DLD1 (cell line): Measurements from ENCODE around the gene ERH.

Experiments used
- in situ Hi-C: cut with HindIII; loops from 2 replicates; pipeline ENCODE4 v1.10.0; 2017; ENCODE audit warnings: low sequenced_read_pairs

Gene ERH

DNA sequence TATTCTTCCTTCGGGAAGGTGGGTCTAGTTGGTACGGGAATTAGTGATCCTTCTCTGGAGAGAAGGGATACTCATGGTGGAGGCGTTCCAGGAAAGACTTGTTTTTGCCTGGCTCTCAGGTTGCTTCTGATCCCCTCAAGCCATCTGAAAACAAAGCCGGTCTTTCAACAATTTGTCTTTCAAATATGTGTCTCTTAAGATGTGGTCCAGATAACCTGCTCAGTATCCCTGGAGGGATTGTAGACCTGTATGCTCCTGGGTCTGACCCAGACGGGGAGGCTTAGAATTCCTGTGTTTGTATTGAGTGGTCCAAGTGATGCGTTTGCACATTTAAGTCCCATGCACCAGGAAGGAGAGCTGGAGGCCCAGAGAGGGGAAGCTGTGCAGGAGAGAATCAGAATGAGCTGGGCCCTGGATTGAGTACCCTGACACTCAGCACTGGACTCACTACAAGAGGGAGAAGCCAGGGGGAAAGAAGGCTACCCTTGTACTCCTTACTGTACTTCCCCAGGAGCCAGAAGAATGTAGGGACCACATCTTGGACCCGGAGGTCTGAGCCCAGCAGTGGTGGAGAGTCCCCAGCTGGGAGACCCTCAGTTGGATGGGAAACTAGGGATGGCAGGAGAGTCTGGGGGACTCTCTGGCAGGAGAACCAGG, 40.4 kb downstream of the ERH start:
- in situ Hi-C loops = no loop called here

DNA sequence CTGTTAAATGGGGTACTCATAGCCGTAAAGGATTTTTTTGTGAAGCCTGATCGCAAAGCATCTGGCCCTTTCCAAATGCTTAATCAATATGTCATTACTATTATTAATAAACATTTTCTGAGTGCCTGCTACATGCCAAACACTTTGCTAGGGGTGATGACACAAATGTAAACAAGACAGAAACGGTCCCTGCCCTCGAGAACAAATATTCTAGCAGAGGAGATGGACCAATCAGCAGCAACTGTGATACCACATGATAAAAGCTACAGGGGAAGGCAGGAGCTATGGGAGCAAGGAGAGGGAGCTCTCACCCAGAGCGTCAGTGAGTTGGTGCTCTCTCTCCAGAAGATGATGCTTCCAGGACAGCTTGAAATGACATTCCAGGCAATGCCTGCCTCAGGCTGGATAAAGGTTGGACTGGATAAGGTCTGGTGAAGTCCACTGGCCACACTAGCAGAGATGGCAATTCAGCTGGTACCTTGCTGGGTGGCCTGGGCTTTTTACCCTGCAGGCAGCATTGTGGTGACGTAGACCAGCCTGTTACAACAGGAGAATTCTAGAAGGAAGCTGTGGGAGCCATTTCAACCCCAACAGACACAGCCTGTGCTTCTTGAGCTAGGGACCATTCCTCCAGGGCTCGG, 41.1 kb downstream of the ERH start:
- in situ Hi-C loops = no loop called here

DNA sequence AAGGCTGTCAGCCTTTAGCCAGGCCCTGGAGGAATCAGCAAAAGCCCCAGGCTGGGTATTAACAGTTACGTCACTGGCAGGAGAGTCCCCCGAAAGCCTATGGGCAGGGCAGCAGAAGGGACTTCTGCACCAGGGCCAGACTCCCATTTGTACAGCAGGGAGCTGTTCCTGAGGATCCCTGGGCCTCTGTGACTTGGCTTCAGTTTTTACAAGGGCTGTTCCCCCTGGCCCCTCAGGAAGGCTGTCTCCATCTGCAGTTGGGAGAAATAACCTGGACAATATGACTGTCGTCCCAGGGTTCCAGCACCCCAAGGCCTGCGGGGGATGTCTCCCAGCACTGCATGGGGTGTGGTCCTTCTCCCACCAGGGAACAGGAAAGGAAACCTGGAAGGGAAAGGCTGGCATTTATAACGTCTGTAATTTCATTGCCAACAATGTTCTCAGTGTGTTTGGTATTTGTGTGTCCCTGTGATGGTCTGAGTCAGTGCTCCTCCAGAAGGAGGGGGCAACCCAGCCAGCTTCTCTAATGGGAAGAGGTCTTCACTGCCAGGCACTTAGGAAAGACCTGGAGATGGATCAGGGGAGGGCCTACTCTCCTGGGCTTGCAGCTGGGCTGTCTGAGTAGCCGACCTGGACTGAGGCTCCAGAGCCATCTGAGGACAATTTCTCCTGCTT, 42.4 kb downstream of the ERH start:
- in situ Hi-C loops = no loop called here

DNA sequence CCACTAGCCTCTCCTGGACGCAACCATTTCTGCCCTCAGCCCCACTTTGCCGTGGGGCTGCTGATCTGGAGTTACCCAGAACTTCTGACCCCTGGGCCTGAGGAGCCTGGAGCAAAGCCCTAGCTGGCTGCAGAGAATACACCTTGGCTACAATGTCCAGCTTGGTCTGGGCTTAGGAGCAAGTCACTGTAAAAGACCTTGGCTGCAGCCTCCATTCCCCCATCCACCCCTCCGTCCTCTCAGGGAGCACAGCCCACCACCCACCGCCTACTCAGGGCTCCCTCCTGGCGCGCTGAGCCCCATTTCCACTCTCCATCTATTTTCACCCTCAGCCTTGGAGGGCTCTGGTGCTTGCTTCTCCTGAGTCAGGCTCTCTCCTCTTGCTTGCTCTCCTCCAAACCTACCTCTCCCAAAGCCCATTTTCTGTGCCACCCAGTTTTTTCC, 42.9 kb downstream of the ERH start:
- in situ Hi-C loops = no loop called here

DNA sequence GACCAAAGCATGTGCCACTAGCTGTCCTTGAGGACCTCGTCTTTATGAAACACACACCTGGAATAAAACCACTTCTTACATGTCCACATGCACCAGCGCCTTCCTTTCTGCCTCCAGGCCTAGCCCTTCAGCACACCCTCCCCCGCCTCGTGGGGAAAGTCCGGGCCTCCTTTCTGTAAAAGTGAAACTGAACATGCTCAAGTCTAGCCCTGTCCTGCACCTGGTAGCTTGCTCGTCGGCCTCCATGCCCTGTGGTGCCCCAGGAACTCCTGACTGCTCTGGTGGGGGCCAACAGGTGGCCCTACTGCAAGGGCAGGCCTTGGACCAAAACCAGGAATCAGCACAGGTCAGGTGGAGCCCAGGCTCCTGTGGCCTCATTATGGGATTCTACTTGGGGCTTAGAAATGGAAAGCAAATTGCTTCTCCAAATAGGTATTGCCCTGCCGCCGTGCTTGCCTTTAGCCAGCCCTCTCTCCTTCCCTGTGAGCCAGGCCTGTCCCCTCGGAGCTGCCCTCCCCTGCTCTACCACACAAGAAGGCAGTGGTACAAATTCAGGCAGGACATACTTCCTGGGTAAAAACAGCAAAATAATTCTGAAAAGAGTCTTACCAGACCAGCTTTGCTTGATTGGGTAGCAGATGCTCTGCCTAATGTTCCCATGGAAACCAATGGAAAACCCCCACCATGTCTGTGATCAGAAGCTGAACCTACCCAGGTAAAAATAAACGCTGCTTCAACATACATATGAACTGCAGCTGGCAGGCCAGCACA, 43.5 kb downstream of the ERH start:
- in situ Hi-C loops = no loop called here

DNA sequence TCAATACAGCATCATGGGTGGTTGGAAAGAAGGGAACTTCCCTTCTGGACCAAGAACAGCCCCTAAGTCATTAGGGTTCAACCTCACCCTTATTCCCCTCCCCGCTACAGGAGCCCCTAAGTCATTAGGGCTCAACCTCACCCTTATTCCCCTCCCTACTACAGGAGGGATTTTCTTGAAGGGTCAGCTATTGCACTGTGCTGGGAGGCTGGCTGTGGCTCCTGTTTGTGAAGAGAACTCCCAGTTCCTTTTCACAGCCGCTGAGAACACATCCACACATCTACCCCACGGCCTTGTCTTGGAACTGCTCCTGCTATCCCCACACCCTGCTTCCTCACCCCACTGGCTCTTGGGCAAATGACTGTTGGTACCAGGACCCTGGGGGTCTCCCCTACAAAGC, 44.9 kb downstream of the ERH start:
- in situ Hi-C loops = no loop called here

DNA sequence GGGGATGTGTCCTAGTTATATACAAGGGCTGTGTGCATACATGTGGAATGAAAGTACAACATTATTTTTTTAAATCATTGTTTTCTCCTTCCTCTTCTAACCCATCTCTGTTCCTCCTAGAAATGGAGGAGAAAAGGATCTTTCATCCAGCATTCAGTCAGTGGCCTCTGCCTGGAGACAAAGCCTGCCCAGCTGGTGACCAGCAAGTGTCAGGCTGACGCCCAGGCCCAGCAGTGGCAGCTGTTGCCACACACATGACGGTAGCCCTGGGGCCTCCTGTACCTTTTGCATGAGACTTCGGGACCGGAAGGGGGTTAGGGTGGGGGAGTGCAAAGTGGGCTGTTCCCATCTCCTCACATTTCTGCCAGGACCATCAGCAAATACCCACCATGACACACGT, 46.2 kb downstream of the ERH start:
- in situ Hi-C loops = no loop called here

DNA sequence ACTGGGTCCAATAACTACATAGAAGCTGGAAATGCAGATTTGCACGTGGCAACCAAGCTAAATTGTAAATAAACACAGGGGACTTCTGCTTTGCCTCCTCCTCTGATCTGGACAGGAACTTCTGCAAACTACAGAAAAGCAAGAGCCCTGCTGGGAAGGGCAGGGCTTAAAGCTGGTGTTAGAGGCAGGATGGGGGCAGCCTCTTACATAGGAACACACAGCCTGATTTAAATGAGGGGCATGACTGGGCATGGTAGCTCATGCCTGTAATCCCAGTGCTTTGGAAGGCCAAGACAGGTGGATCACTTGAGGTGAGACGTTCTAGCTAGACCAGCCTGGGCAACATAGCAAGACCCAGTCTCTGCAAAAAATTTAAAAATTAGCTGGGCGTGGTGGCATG, 46.7 kb downstream of the ERH start:
- in situ Hi-C loops = no loop called here

DNA sequence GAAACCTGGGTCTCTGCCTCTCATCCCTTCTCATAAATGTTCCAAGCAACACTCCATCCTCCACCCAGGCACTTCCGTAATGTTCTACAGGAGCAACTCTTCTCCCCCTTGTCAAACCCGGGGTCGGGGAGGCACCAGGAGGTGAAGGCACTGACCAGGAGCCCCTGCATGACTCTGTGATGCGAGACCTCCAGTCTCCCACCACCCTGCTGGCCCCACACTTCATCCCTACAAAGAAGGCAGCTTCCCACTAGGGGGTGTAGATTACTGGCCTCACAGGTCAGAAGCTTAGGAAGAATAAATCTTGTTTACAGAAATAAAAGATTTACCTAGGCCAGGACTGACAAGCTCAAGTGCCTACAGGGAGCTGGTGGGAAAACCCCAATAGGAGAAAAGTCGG, 47.2 kb downstream of the ERH start:
- in situ Hi-C loops = no loop called here

DNA sequence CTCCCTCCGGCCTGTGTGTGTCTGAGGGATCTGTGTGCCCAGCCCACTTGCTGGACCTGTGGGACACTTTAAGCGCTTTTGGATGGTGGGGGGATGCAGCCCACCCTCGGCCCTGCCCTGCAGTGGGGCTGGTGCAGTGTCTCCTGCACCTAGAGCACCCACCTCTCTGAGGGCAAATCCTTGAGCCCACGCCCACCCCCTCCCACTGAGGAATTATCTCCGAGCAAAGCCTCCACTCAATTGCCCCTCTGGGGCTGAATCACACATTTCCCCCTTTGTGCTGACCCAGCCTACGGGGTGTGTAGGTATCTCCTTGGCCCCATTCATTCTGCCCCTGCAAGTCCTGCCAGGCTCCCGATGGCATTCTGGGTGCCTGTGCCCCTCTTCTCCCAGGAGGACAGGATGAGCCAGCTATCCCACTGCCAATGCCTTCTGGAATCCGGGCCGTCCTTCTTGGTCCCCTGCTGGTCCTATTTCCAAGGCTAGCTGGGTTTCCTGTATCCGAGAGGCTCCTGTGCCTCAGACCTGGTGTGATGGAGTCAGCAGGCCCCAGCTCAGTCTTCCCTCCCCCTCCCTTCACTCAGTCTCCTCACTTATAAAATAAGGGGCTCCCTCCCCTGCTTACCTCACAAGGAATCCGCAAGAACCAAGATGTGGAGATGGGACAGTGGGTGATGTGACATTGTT, 48.9 kb downstream of the ERH start:
- in situ Hi-C loops = no loop called here

DNA sequence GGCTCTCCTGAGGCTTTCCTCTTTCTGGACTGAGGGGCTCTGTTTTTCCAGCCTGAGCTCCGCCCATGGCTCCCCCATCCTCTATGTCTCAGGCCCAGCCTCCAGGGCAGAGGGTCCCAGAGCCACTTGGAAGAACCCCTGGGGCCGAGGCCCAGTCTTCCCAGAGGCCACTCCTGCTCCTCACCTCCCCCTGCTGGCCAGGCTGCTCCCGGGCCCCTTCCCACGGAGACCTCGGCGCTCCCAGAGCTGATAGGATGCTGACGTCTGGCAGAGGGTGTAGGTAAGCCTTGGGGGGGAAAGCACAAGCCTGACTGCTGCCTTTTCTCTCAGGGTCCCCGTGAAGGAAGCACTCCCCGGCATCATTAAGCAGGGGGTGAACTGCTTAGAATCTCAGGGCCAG, 51.4 kb downstream of the ERH start:
- in situ Hi-C loops = no loop called here

DNA sequence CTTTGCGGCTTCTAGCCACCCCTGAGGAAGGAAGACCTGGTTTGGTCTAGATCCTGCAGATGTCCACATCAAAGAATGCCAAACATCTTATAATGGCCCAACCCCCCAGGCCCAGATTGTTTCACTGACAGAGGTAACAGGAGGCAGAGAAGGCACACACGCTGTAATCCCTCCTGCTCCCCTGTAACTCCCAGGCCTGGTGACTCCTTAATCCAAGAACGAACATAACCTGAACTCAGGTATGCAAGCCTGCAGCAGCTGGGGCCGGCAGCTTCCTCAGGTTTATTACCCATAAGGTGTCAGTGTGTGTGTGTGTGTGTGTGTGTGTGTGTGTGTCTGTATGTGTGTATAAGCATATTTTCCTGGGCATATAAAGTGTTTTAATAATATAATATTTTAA, 52.7 kb downstream of the ERH start:
- in situ Hi-C loops = no loop called here

DNA sequence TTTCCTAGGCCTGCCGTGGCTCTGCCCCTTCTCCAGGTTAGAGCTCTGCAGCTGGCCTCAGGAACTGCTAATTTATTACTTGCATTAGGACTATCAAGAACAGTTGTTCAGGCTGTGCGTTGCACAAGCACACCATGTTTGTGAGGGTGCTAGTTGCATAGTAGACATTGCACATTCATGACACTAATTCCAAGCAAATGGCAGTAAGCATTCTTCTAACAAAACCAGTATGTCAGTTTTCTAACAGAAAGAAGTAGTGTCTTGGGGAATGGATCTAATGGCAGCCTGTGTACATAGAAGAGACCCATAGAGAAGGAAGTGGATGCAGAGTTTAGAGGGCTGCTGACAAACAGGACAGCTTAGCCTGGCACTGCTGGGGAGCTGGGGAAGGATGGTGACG, 53.9 kb downstream of the ERH start:
- in situ Hi-C loops = no loop called here

DNA sequence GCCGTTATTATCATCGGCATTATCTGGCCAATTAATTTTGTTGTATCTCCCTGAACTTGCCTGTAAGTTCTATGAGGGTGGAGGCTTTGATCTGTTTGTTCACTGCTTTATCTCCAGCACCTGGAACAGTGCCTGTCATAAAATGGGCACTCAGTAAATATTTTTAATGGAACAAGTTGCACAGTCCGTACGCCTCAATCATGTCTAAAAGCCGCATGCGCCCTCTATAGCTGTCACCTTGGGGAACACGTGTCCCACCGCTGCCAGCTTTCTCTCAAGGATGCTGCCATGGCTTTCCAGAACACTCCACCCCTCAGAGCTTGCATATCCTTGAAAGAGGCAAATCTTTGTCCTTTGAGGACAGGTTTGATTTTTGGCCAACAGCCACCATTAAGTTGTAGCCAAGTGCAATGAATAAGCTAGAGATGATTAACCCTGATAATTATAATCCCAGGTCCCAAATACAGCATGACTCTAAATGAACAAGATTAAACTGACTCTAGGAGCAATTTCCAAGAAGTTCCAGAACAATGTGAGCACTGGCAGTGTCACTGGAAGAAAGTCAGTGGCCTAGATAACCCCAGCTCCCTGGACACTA, 55.1 kb downstream of the ERH start:
- in situ Hi-C loops = no loop called here

DNA sequence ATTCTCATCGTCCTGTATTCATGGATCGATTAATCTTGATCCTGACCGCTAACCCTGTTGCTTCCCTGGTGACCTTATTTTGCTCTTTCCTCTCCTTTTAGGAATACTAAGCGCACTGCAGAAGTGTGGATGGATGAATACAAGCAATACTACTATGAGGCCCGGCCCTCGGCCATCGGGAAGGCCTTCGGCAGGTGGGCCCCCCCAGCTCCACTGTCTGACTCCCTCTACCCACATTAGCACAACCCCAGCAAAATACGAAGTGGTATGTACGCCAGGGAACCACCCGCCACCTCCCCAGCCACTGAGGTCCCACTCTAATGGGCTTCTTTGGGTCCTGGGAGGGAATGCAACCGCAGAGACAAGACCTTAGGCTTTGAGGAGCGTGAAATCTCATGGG, 58.7 kb downstream of the ERH start:
- in situ Hi-C loops = no loop called here

DNA sequence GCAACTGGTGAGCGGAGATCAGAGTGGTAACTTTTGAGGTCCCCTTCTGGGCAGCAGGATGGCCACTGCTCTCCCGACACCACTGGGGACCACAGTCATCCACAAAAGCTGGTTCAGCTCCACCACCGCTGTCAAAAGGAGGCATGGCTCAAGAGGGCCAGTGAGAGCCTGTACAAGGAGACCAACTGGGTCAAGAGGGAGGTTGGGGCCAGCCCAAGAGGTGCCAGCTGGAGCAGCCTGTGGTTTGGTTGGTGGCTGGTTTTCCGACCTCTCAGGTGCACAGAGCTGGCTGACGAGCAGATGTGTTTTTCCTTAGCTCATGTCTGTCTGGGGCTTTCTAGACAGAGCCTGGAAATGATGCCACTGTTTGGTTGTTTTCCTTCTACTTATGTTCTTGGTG, 60.1 kb downstream of the ERH start:
- in situ Hi-C loops = no loop called here

DNA sequence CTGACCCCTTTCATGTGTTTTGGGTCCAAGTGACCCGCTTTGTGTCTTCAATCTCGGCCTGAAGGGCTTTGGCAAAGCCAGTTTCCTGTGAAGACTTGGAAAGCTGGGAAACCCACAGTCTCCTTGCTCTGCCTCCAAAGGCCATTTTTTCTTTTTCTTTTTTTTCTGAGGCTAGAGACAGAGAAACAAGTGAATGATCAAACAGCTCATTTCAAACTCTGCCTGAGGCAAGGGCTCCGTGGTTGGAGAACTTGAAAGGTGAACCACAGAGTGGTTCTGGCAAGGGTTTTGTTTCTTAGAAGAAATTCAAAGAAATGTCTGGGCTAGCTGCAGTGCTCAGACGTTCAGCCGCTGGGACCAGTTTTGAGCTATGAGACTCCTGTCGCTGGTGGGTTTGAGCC, 62.7 kb downstream of the ERH start:
- in situ Hi-C loops = no loop called here

DNA sequence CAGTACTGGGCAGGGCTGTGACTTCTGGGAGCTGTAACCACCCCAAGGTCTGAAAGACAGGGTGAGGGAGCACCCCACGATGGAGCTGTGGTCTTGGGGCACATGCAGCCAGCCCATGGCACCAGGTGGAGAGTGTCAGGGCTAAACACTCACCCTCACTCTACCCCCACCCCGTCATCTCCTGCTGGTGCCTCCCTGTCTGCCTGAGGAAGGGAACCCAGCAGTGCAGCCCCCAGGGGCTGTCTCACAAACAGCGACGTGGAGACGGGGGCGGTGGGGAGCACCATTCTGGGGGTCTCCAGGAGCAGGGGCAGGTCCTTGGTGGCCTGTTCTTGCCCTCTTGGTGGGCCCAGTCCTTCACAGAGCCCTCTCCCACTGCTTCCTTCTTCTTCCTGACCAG, 63.5 kb downstream of the ERH start:
- in situ Hi-C loops = no loop called here

DNA sequence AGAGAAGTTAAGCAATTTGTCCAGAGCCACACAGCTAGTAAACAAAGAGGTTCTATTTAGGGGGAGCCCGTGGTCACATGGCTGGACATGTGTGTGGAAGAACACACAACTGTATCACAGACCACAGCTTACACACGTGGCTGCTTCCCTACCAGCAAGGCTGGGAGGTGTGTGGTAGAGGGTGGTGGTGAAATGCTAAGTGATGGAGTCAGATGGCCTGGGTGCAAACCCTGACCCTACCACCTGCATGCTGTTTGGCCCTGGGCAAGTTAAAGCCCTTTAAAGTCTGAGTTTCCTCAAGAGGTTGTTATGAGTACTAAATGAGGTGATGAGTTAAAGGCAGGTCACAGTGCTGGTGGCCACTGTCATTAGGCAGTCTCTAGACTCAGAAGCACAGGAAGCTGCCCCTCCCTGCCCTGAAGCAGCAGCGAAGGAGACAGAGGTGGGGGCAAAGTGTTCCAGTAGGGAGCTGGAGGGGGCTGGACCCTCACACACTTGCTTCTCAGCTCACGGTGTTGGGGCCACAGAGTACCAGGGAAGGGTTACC, 64.2 kb downstream of the ERH start:
- in situ Hi-C loops = no loop called here

DNA sequence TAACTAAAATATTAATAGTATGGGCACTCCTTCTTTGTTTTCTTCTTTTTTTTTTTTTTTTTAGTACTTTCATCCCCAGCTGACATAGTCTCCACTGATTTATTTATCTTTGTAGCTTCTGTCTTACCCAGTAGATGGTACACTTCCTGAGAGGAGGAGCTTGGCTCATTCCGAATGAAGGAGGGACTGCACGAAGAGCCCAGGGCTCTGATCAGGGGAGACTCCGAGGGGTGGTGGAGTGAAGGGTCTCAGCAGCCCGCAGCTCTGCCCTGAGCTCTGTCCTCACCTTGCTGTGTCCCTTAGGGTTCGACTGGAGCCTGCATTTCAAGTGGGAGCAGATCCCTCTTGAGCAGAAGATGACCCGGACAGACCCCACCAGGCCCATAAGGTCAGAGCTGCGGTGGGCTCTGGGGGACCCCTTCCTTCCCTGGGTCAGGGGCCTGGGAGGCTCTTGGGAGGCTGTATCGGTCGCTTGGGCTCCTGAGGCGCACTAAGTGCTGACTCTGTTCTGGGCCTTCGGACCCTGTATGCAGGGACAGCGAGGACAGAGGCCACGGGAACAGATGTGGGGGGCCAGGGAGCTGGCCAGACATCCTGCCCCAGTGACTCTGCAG, 65.2 kb downstream of the ERH start:
- in situ Hi-C loops = no loop called here
